Uterus (tissue), 2 donors: ENCODE data around the gene LIN7C.

Experiments
- POLR2A ChIP-seq, 2 donors: fragments of 450-650 bp; IDR thresholded peaks; one replicate each; pipeline ENCODE4 v1.6.1; 2016; ENCODE audit warnings: antibody characterized with exemption in 2 of 2, mild to moderate bottlenecking in 1 of 2, moderate library complexity in 1 of 2
- TF ChIP-seq, protein P1 (sequence below), 4 experiments: fragments of 200-600 bp in 2 of 4; fragments of 450-650 bp in 2 of 4; sonication (generic) in 2 of 4; IDR thresholded peaks; one replicate each; pipeline ENCODE4 v1.5.1; 2016 to 2019; ENCODE audit warnings: antibody characterized with exemption in 4 of 4, mild to moderate bottlenecking in 2 of 4, moderate library complexity in 1 of 4

DNA sequence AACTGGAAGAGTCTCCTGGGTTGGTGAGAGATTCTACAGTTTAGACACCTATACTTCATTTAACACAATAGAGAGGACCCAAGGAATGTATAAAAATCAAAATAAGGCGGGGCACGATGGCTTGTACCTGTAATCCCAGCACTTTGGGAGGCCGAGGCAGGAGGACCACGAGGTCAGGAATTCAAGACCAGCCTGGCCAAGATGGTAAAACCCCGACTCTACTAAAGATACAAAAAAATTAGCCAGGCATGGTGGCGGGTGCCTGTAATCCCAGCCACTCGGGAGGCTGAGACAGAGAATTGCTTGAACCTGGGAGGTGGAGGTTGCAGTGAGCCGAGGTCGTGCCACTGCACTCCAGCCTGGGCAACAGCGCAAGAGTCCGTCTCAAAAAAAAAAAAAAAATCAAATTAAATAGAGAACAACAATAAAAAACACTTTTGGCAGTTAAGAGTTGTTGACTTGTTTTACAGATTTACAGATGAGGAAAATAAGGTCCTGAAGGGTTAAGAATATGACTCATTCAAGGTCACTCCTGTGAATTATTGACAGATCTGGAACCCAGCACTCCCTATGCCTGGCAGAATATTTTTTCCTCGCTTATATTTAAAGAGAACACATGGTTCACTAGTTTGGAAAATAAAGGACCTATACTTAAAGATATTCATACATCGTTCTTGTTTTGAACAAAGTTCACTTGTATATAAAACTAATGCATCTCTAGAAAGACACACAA, 39.2 kb downstream of the LIN7C start:
- TF ChIP-seq, protein P1, sequence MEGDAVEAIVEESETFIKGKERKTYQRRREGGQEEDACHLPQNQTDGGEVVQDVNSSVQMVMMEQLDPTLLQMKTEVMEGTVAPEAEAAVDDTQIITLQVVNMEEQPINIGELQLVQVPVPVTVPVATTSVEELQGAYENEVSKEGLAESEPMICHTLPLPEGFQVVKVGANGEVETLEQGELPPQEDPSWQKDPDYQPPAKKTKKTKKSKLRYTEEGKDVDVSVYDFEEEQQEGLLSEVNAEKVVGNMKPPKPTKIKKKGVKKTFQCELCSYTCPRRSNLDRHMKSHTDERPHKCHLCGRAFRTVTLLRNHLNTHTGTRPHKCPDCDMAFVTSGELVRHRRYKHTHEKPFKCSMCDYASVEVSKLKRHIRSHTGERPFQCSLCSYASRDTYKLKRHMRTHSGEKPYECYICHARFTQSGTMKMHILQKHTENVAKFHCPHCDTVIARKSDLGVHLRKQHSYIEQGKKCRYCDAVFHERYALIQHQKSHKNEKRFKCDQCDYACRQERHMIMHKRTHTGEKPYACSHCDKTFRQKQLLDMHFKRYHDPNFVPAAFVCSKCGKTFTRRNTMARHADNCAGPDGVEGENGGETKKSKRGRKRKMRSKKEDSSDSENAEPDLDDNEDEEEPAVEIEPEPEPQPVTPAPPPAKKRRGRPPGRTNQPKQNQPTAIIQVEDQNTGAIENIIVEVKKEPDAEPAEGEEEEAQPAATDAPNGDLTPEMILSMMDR (IDR thresholded peaks at IDR 0.05), result no peak
- no peak for TF ChIP-seq POLR2A (IDR thresholded peaks at IDR 0.05)
